Brain microvascular endothelial cell (primary cell): ENCODE results near the gene FAM53B.

Experiments used
- DNase-seq: peaks from one replicate; pipeline ENCODE4 v3.0.0-alpha.2; 2020
- H3K27ac ChIP-seq: fragments of 250-450 bp; sonication (Bioruptor Pico); 2 replicates; pipeline ENCODE4 v1.5.1; 2020; ENCODE audit warnings: mild to moderate bottlenecking, moderate library complexity
- H3K27me3 ChIP-seq: fragments of 250-450 bp; sonication (Bioruptor Pico); replicated peaks from 2 replicates; pipeline ENCODE4 v1.5.1; 2020; ENCODE audit warnings: mild to moderate bottlenecking
- H3K36me3 ChIP-seq: fragments of 250-450 bp; sonication (Bioruptor Pico); replicated peaks from 2 replicates; pipeline ENCODE4 v1.5.1; 2020; ENCODE audit warnings: mild to moderate bottlenecking
- H3K4me3 ChIP-seq: 2 replicates; pipeline ENCODE4 v1.5.1; 2011; ENCODE audit warnings: low read depth, mild to moderate bottlenecking, control low read depth, low read length, moderate library complexity
- CTCF ChIP-seq: IDR thresholded peaks from 2 replicates; pipeline ENCODE4 v1.5.1; 2011; ENCODE audit warnings: low read depth, mild to moderate bottlenecking, moderate library complexity, low read length, control low read depth, inconsistent platforms; ENCODE audit errors: missing control alignments
- in situ Hi-C: cut with HindIII; loops from 2 replicates; pipeline ENCODE4 v1.10.0; 2017; ENCODE audit warnings: low sequenced_read_pairs, low pct_ligation_motif_present

Gene FAM53B

GRCh38 chr10:124727361-124727960 lies 16.7 kb downstream of the FAM53B start:
- in situ Hi-C loops: no loop called here
- DNase-seq: no peak
- Histone ChIP-seq H3K4me3 (no peak overlapping the region), H3K27me3 (no peaks in the 10 kb centered on the region), H3K27ac (no peak overlapping the region), H3K36me3 (no peaks in the 10 kb centered on the region)
- no peak for TF ChIP-seq CTCF

- no peak overlapping the region for H3K27ac ChIP-seq
- no peak overlapping the region for H3K4me3 ChIP-seq
- TF ChIP-seq CTCF: no peak
- H3K27me3 ChIP-seq: no peaks in the 10 kb centered on the region
- no peak for DNase-seq
- H3K36me3 ChIP-seq: no peaks in the 10 kb centered on the region
- in situ Hi-C loops: no loop called here
These were observed 18.4 kb downstream of the FAM53B start for GRCh38 chr10:124725791-124726190.

DNA sequence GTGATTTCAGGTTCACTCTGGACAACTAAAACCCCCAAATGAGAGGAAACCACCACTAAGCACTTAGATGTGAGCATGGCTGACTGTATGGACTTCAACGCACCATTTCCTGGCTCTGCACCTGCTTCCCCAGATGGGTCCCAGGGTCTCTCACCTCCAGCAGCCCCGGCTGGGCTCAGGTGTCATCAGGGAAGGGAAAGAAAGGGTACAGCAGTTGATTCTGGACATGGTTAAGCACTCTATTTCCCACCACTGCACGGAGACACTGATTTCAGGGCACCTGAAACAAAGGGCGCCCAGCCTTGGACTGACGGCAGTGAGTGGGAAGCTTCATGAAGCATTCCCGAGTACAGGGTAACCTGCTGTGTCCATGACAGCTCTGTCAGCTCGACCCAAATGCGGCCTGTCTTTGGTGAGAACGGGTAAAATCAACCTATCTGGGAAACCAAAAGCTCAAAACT lies 19.0 kb downstream of the FAM53B start:
- Histone ChIP-seq H3K36me3 (no peaks in the 10 kb centered on the region), H3K4me3 (no peak overlapping the region), H3K27me3 (no peaks in the 10 kb centered on the region), H3K27ac (no peak overlapping the region)
- TF ChIP-seq CTCF: no peak
- no peak for DNase-seq
- in situ Hi-C loops: no loop called here

GRCh38 chr10:124724279-124725027 lies 19.7 kb downstream of the FAM53B start:
- H3K36me3 ChIP-seq: no peaks in the 10 kb centered on the region
- H3K27me3 ChIP-seq: no peaks in the 10 kb centered on the region
- no peak overlapping the region for H3K4me3 ChIP-seq
- no peak for DNase-seq
- H3K27ac ChIP-seq: no peak overlapping the region
- in situ Hi-C loops: no loop called here
- no peak for TF ChIP-seq CTCF

- Histone ChIP-seq H3K27me3 (no peaks in the 10 kb centered on the region), H3K27ac (no peak overlapping the region), H3K4me3 (no peak overlapping the region), H3K36me3 (no peaks in the 10 kb centered on the region)
- no peak for TF ChIP-seq CTCF
- in situ Hi-C loops: no loop called here
- DNase-seq: no peak
These were observed 20.4 kb downstream of the FAM53B start for GRCh38 chr10:124723826-124724225.
